ENCODE data around the gene RBM26.

RBM26 gene

GRCh38 chr13:79423801-79424642 is 18.0 kb upstream of the RBM26 start:
- no peak overlapping the region for H3K4me3 ChIP-seq (ENCODE audit: low read depth, low read length)
- no peak for DNase-seq (ENCODE audit: low read depth)
- TF ChIP-seq CTCF (IDR thresholded peaks at IDR 0.05; ENCODE audit: control insufficient read depth, extremely low read depth, insufficient read depth), result peak; percentile 62

GRCh38 chr13:79423340-79423739 is 17.3 kb upstream of the RBM26 start:
- no peak for TF ChIP-seq CTCF (IDR thresholded peaks at IDR 0.05; ENCODE audit: control insufficient read depth, extremely low read depth, insufficient read depth)
- DNase-seq (ENCODE audit: low read depth), result no peak
- no peak overlapping the region for H3K4me3 ChIP-seq (ENCODE audit: low read depth, low read length)

GRCh38 chr13:79419365-79419764 is 13.3 kb upstream of the RBM26 start:
- no peak overlapping the region for H3K4me3 ChIP-seq (ENCODE audit: low read depth, low read length)
- no peak for TF ChIP-seq CTCF (IDR thresholded peaks at IDR 0.05; ENCODE audit: control insufficient read depth, extremely low read depth, insufficient read depth)
- no peak for DNase-seq (ENCODE audit: low read depth)

GRCh38 chr13:79417741-79418140 is 11.7 kb upstream of the RBM26 start:
- DNase-seq (ENCODE audit: low read depth), result no peak
- H3K4me3 ChIP-seq (ENCODE audit: low read depth, low read length), result no peak overlapping the region
- no peak for TF ChIP-seq CTCF (IDR thresholded peaks at IDR 0.05; ENCODE audit: control insufficient read depth, extremely low read depth, insufficient read depth)

GRCh38 chr13:79413521-79413920 is 7.5 kb upstream of the RBM26 start:
- no peak overlapping the region for H3K4me3 ChIP-seq (ENCODE audit: low read depth, low read length)
- no peak for TF ChIP-seq CTCF (IDR thresholded peaks at IDR 0.05; ENCODE audit: control insufficient read depth, extremely low read depth, insufficient read depth)
- DNase-seq (ENCODE audit: low read depth), result no peak

- no peak for DNase-seq (ENCODE audit: low read depth)
- TF ChIP-seq CTCF (IDR thresholded peaks at IDR 0.05; ENCODE audit: control insufficient read depth, extremely low read depth, insufficient read depth), result no peak
- H3K4me3 ChIP-seq (ENCODE audit: low read depth, low read length), result no peak overlapping the region
Observed at GRCh38 chr13:79409828-79410227, 3.8 kb upstream of the RBM26 start.

Measured in LNCaP clone FGC (cell line).